ENCODE measurements around the gene PSMD9.

Gene PSMD9

GRCh38 chr12:121957861-121958515 is 69.4 kb downstream of the PSMD9 start:
- no peak for DNase-seq

- DNase-seq: no peak
Measured at GRCh38 chr12:121958541-121959240, 70.1 kb downstream of the PSMD9 start.

GRCh38 chr12:121960541-121960940 is 72.0 kb downstream of the PSMD9 start:
- no peak for DNase-seq

- DNase-seq: no peak
Measured at GRCh38 chr12:121961195-121961879, 72.7 kb downstream of the PSMD9 start.

GRCh38 chr12:121963341-121964018 is 74.9 kb downstream of the PSMD9 start:
- DNase-seq: no peak

- no peak for DNase-seq
Measured at GRCh38 chr12:121964813-121965643, 76.4 kb downstream of the PSMD9 start.

- no peak for DNase-seq
Measured at GRCh38 chr12:121966959-121967358, 78.4 kb downstream of the PSMD9 start.
